GM19395 (cell line): ENCODE data around the gene DOCK11.
"Not testable (repeated sequence)": the region's sequence is repeated elsewhere in the genome, so short reads cannot be mapped to it uniquely, and the experiment has no call there.

Experiments used
- ATAC-seq: cut with Tn5 transposase; IDR thresholded peaks from one replicate; pipeline ENCODE4 v1.9.1; 2021; ENCODE audit warnings: mild to moderate bottlenecking, moderate library complexity; ENCODE audit not compliant: unreplicated experiment

DOCK11 gene

DNA sequence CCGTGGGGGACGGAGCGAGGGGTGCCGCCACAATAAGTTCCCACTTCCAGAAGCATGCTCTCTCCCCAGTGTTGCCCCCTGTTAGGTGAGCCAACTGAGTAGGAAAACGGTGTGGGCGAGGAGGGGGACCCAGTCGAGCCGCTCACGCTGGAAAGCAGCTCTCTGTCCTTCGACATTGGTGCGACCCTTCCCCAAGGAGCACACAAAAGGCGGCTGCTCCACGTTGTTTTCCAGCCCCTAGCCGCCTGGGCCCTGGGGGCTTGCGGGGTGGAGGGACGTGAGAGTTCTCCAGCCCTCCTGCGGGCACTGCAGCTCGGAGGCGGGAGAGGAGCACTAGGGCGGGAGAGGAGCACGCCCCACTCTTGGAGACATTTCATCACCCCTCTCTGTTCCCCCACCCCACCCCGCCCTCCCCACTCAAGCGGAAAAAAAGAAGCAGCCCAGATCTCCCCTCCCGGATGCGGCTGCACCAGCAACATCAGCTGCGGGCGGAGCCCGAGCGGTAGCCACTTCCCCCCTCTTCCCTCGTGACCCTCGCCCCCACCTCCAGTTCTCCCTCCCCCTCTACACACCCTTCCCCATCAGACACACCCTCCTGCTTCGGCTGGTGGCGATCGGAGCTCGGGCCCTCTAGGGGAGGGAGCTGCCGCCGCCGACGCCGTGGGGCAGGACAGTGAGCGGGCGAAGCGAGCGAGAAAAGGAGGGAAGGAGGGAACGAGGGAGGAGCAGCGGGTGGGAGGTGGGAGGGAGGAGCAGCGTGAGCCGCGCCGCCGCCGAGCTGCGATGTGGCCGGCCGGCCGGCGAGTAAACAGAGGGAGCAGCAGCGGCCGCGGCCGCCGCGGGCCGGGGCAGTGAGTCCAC, at the start of gene DOCK11:
Gene DOCK11, plus strand, starts transcription at position 755 of the 861 bp plus-strand sequence. CDS start 157 bp downstream, outside the sequence.
- peak; percentile 73 for ATAC-seq

DNA sequence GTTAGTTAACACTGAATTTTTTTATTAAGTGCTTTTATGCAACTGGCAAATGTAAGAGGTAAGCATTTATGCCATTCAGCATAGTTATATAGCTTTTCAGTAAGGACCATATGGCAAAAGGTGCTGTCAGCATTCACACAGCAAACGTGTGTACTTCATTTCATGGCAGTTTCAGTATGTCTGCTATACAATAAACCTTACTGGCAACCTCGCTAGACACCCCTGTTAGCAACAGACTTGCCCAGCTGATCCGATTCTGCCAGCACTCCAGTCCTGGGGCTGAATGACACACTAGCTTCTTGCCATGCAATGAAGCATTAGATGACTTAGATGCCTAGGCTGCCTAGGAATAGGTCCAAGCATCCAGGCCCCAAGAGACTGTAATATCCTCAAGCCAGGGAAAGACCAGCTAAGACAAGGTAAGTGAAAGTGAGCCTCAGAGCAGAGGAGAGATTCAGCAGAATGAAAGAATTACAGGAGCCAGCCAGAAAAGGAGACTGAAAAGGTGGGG, 47.3 kb upstream of the DOCK11 start:
- no peak for ATAC-seq

DNA sequence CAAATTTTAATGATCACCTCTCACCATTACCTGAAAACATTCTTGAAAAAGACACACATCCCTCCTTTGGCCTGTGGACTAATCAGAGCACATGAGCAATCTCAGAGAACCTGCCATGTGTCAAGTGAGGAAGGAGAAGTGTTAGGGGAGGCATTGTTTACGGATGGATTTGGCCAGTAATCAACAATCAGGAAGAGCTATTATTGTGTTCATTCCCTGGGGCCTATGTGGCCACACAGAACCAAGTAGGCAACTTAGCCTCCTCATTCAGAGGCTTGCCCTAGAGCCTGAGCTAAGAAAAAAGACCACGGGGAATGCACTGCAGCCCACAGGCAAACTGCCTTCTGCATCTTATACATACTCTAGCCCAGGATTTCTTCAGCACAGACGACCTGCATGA, 40.6 kb upstream of the DOCK11 start:
- no peak for ATAC-seq

GRCh38 chrX:118459494-118459893, 36.1 kb upstream of the DOCK11 start:
- no peak for ATAC-seq

DNA sequence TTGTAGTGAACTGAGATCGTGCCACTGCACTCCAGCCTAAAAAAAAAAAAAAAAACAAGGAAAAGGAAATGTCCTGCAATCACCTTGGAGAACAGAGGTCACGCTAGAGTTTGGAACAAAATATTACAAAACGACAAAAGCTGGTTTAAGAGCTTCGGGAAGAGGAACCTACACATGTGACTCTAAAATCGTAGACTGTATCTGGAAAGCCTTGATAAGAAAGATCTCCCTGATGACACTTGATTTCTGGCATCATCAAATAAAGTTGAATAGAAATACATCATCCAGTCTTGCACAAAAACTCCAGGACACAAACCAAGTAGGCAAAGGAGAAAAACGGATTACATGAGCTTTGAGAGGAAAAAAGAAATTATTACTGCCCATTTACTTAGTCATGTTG, 31.1 kb upstream of the DOCK11 start:
- ATAC-seq, result no peak

DNA sequence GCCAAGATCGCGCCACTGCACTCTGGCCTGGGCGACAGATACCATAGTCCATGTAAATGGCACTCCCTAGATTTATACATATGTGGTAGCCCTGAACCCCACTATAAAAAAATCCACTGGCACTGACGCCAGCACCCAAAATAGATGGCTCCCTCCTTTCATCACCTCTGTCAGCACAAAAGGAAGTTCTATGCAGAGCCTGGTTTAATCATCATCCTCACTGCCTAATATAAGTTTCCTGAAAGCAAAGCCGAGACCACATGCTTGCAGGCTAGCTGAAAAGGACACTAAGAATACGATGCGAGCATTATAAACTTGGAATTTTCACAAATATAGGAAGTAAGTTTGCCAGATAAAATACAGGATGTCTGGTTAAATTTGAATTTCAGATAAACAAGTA, 27.5 kb upstream of the DOCK11 start:
- no peak for ATAC-seq

DNA sequence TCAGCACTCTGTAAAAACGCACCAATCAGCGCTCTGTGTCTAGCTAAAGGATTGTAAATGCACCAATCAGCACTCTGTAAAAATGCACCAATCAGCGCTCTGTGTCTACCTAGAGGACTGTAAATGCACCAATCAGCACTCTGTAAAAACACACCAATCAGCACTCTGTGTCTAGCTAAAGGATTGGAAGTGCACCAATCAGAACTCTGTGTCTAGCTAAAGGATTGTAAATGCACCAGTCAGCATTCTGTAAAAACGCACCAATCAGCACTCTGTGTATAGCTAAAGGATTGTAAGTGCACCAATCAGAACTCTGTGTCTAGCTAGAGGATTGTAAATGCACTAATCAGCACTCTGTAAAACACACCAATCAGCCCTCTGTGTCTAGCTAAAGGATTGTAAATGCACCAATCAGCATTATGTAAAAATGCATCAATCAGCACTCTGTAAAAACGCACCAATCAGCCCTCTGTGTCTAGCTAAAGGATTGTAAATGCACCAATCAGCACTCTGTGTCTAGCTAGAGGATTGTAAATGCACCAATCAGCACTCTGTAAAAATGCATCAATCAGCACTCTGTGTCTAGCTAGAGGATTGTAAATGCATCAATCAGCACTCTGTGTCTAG, 24.8 kb upstream of the DOCK11 start:
- not testable (repeated sequence) for ATAC-seq

DNA sequence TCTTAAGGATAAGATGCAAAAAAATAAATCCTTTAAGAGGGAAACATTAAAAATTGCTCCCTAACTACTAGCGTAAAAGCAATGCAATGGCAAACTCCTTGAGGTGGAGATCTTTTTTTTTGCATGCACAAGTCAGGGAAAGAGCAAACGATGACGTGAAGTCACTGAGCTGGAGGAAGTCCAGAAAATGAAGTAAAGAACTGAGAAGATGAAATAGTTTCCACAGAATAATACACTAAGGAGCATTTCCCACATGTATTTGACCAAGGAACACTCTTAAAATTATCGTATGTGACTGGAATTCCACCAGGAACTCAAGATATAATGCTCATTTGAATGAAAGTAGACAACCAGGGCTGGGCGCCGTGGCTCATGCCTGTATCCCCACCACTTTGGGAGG, 21.0 kb upstream of the DOCK11 start:
- no peak for ATAC-seq

DNA sequence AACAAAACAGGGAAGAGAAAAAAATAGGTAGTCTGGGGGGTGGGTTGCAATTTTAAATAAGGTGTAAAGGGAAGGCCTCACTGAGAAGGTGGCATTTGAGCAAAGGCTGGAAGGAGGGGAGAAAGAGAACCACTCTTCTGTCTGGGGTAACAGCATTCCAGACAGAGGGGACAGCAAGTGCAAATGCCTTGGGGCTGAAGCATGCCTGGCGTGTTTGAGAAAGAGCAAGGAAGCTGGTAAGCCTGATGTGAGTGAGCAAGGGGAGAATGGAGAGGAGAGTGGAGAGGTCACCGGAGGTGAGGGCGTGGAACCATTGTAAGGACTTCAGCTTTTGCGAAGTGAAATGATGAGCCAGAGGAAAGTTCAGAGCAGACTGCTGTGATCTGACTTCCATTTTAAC, 19.7 kb upstream of the DOCK11 start:
- ATAC-seq, result no peak

GRCh38 chrX:118480172-118480571, 15.4 kb upstream of the DOCK11 start:
- no peak for ATAC-seq

DNA sequence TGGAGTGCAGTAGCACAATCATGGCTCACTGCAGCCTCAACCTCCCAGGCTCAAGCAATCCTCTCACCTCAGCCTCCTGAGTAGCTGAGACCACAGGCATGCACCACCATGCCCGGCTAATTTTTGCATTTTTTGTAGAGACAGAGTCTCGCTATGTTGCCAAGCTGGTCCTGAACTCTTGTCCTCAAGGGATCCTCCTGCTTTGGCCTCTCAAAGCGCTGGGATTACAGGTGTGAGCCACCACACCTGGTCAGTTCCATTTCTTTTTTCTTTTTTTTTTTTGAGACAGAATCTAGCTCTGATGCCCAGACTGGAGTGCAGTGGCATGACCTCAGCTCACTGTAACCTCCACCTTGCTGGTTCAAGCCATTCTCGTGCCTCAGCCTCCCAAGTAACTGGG, 13.2 kb upstream of the DOCK11 start:
- ATAC-seq, result not testable (repeated sequence)

GRCh38 chrX:118484216-118484903, 11.3 kb upstream of the DOCK11 start:
- ATAC-seq, result no peak

DNA sequence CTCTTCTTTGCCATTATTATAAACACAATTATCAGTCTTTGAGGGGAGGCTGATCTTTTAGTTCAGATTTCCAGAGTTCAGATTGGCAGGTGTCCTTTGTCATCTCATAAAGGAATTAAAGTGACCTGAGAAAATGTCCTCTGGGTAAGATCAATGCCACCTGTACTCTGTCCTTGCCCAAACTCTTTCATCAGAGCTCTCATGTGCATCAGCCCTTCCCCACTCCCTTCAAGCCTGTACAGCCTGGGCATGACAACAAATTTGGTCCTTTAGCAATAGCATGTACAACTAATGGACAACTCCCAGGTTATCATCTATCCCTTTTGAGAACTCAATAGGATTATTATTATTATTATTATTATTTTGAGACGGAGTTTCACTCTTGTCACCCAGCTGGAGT, 8.9 kb upstream of the DOCK11 start:
- not testable (repeated sequence) for ATAC-seq

DNA sequence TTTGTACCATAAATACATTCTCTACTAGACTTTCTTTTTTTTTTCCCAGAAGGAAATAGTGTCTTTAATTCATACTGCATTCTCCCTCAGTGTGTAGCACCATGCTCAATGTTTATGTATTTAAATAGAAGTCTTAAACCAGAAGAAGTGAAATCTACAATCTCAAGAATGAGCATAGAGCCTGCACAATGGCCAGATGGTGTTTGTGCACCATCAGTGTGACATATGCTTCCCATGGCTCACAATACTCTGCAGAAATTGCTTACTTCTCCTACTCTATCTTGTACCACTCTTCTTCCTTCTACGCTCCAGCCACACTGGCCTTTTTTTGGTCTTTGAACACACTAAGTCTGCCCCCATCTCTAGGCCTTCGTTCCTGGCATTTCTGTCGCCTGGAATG, 2.6 kb upstream of the DOCK11 start:
- no peak for ATAC-seq

GRCh38 chrX:118493653-118494297, 1.8 kb upstream of the DOCK11 start:
- no peak for ATAC-seq

GRCh38 chrX:118495958-118496762, 545 bp downstream of the DOCK11 start:
- ATAC-seq, result peak; percentile 68

DNA sequence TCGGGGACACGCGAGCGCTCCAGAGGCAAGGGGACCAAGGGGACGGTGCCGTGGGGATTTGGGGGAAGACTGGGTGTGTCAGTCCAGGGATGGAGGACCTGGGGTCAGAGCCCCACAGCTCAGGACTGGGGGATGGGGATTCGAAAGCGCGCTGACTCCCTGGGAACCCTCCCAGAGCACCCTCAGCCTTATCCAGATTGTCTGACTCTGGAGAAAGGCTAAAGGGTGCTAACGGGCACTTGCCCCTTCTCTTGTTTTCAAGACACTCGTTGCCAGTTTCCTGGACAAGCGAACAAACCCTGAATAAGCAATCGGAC, 1.1 kb downstream of the DOCK11 start:
- peak; percentile 7 for ATAC-seq

GRCh38 chrX:118497180-118497818, 1.7 kb downstream of the DOCK11 start:
- ATAC-seq, result no peak

DNA sequence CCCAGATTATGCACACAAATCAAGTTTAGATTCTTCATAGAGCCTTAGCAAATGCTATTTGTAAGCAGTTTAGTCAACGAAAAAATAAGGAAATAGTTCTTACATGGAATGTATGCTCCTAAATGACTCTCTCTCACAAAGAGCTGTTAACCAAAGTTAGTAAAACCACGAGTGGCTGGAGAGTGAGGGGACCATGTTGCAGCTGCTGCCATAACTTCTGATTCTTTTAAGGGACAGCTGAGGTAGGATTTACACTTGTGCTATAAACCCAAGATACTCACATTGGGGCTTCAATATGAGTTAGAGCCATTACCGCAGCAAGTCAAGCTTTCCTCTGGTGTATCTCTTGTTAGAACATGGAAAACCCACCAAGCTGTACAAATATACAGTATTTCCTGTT, 2.7 kb downstream of the DOCK11 start:
- ATAC-seq, result no peak

DNA sequence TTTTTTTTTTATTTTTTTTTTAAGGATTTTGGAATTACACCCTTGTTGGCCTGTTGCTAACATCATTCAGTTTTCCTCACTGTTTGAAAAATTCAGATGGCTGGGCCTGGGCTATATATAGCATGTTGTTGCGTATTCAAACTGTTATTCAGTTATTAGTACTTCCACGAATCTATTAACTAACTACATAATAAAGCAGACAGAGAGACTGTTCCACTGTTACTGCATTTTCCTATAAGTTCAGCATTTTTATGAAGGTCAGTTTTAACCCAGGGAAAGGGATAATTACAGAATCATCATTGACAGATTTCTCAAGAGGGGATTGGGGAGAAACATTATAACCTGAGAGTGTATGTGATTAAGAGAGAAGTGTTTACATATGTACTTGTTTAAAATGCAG, 3.1 kb downstream of the DOCK11 start:
- no peak for ATAC-seq
